Natural killer cell (primary cell): ENCODE data around the gene ALDH16A1. TPM values are rescaled to one million over a fixed set of nuclear protein-coding genes. Genes with fewer than 3 reads are reported as not detected.
A peak's percentile ranks its signal among the peaks of the same experiment; 100 is the strongest.

Experiments used
- ATAC-seq, 3 donors: fragments of 150-1000 bp in 2 of 3; fragments of 200-7000 bp in 1 of 3; cut with Tn5 transposase; 1 replicate in 1 of 3; 2 replicates in 2 of 3; pipeline ENCODE4 v1.10.0; 2021; ENCODE audit warnings: mild to moderate bottlenecking in 2 of 3, moderate library complexity in 2 of 3
- DNase-seq, 2 donors: peaks; one replicate each; pipeline versions ENCODE4 v3.0.0 to v3.0.0-alpha.2; 2013 to 2021; ENCODE audit warnings: mixed read lengths in 1 of 2
- H3K27ac ChIP-seq: one replicate; pipeline ENCODE4 v1.5.1; 2013; ENCODE audit warnings: mild to moderate bottlenecking, low read length
- H3K27me3 ChIP-seq: one replicate; pipeline ENCODE4 v1.6.1; 2013; ENCODE audit warnings: low read length; ENCODE audit not compliant: control insufficient read depth, insufficient read depth
- H3K36me3 ChIP-seq: one replicate; pipeline ENCODE4 v1.6.1; 2013; ENCODE audit warnings: low read length; ENCODE audit not compliant: control insufficient read depth, insufficient read depth
- H3K4me1 ChIP-seq: one replicate; pipeline ENCODE4 v1.6.1; 2013; ENCODE audit warnings: low read length; ENCODE audit not compliant: control insufficient read depth, insufficient read depth
- H3K4me3 ChIP-seq: one replicate; pipeline ENCODE4 v1.5.1; 2013; ENCODE audit warnings: low read length
- H3K9me3 ChIP-seq: one replicate; pipeline ENCODE4 v1.6.1; 2013; ENCODE audit warnings: low read length; ENCODE audit not compliant: control insufficient read depth, insufficient read depth
- H3K27ac Mint-ChIP-seq, 2 donors: one replicate each; pipeline ENCODE4 v1.8.0; 2022; ENCODE audit warnings: mild to moderate bottlenecking in 2 of 2, mixed read lengths in 2 of 2, moderate library complexity in 1 of 2
- H3K27me3 Mint-ChIP-seq, 2 donors: one replicate each; pipeline ENCODE4 v1.8.0; 2022; ENCODE audit warnings: low read depth in 2 of 2, mixed read lengths in 2 of 2
- H3K36me3 Mint-ChIP-seq: one replicate; pipeline ENCODE4 v1.8.0; 2022; ENCODE audit warnings: mixed read lengths
- H3K4me1 Mint-ChIP-seq, 2 donors: one replicate each; pipeline ENCODE4 v1.8.0; 2022; ENCODE audit warnings: mixed read lengths in 2 of 2
- H3K4me3 Mint-ChIP-seq: one replicate; pipeline ENCODE4 v1.8.0; 2022; ENCODE audit warnings: mild to moderate bottlenecking, moderate library complexity, mixed read lengths
- H3K9me3 Mint-ChIP-seq, 2 donors: one replicate each; pipeline ENCODE4 v1.8.0; 2022; ENCODE audit warnings: mixed read lengths in 2 of 2
- WGBS: methylation state at CpG from one replicate; pipeline ENCODE4 v1.1.7; 2013; ENCODE audit warnings: missing lambda C conversion rate; ENCODE audit not compliant: insufficient coverage; 5-methylcytosine and 5-hydroxymethylcytosine counted together
- intact Hi-C: fragments of 100-400 bp; cut with micrococcal nuclease; formaldehyde crosslinking; loops from one replicate; pipeline ENCODE4 v1.14.2; 2022
- total RNA-seq, 4 donors: library from RNA; stranded (reverse); fragments of 120-200 nt in 1 of 4; gene quantifications; one replicate each; pipeline versions ENCODE4 v1.2.3 to v1.2.4, GENCODE V29; 2013 to 2022
- TF ChIP-seq, protein P1 (sequence below): fragments of 200-600 bp; IDR thresholded peaks from one replicate; pipeline ENCODE4 v1.8.0; 2022; ENCODE audit warnings: antibody characterized with exemption

ALDH16A1 gene
- total RNA-seq, 3 donors from 2014 or later (not counting 1 experiment from before 2014, with no cell fraction given), result 39.9 to 43.2 (median 41.4) TPM

DNA sequence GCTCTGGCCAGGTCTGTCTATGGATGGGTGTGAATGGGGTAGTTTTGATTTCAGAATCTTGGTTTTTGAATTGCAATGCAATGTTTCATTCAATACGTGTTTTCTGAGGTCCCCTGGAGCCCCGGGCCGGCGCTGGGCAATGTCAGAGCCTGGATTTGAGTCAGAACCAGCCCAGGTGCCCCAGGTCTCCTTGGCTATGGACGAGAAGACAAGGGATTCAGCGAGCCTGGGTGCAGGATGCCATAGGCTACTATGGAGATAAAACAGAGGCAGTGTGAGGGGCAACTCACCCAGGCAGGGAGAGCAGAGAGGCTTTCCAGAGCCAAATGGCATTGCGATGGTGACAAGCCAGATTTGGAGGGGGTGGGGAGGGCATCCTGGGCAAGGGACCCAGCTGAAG is 33.2 kb downstream of the ALDH16A1 start:
- TF ChIP-seq, protein P1, sequence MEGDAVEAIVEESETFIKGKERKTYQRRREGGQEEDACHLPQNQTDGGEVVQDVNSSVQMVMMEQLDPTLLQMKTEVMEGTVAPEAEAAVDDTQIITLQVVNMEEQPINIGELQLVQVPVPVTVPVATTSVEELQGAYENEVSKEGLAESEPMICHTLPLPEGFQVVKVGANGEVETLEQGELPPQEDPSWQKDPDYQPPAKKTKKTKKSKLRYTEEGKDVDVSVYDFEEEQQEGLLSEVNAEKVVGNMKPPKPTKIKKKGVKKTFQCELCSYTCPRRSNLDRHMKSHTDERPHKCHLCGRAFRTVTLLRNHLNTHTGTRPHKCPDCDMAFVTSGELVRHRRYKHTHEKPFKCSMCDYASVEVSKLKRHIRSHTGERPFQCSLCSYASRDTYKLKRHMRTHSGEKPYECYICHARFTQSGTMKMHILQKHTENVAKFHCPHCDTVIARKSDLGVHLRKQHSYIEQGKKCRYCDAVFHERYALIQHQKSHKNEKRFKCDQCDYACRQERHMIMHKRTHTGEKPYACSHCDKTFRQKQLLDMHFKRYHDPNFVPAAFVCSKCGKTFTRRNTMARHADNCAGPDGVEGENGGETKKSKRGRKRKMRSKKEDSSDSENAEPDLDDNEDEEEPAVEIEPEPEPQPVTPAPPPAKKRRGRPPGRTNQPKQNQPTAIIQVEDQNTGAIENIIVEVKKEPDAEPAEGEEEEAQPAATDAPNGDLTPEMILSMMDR, result no peak
- WGBS, result 97% methylated on average over 7 of the region's 7 CpGs
- no peaks in the 10 kb centered on the region for H3K36me3 Mint-ChIP-seq

DNA sequence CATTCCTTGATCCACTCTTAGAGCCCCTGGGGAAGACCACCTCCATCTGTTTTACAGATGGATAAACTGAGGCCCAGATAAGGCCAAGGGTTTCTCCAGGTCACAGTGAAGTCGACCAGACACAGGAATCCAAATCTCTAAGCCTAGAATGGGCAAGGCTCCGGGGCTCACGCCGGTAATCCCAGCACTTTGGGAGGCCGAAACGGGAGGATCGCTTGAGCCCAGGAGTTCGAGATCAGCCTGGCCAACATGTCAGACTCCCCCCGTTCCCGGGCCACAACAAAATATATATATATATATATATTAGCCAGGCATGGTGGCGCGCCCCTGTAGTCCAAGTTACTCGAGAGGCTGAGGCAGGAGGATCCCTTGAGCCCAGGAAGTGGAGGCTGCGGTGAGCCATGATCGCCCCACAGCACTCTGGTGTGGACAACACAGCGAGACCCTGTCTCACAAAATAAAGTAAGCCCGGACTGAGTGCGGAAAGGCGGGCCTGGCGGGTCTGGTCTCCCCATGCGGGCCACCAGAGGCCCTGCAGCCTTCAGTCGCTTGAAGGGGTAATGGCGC is 33.8 kb downstream of the ALDH16A1 start:
- Mint-ChIP-seq H3K9me3 (no peaks in the 10 kb centered on the region), H3K4me3 (peak overlapping the region; percentile 95), H3K36me3 (no peaks in the 10 kb centered on the region), H3K27ac (peak overlapping the region; percentile 92 to 98), H3K27me3 (no peaks in the 10 kb centered on the region), H3K4me1 (peaks cover 23 to 29% of the 10 kb centered on the region in 2 donors)
- DNase-seq (no peak), ATAC-seq (no peak)
- 59% methylated on average over 19 of the region's 23 CpGs for WGBS
- Histone ChIP-seq H3K27ac (peak overlapping the region; percentile 85), H3K4me3 (no peak overlapping the region), H3K36me3 (peaks cover 42% of the 10 kb centered on the region), H3K27me3 (no peaks in the 10 kb centered on the region), H3K4me1 (peaks cover 43% of the 10 kb centered on the region), H3K9me3 (no peaks in the 10 kb centered on the region)
- TF ChIP-seq, protein P1, result no peak
- intact Hi-C loops, result loop anchor here (1.0 to 5.0 kb wide), 3 partner anchors 10 to 391 kb away; partner anchors contain the start of genes AKT1S1, ALDH16A1, RPS11 and TBC1D17

More for the DNA sequence above, 33.2 kb downstream of the ALDH16A1 start:
- Histone ChIP-seq H3K4me3 (no peak overlapping the region), H3K27me3 (no peaks in the 10 kb centered on the region), H3K9me3 (no peaks in the 10 kb centered on the region), H3K27ac (no peak overlapping the region), H3K36me3 (peaks cover 37% of the 10 kb centered on the region), H3K4me1 (peaks cover 43% of the 10 kb centered on the region)
- ATAC-seq (no peak), DNase-seq (no peak)
- Mint-ChIP-seq H3K27ac (peak overlapping the region; percentile 34 to 58), H3K27me3 (no peaks in the 10 kb centered on the region), H3K4me3 (no peak overlapping the region), H3K9me3 (no peaks in the 10 kb centered on the region), H3K4me1 (peaks cover 23 to 29% of the 10 kb centered on the region in 2 donors)
- intact Hi-C loops, result loop anchor here (5.0 kb wide), 1 partner anchor 391 kb away; the partner anchor contains the start of genes AKT1S1 and TBC1D17

DNA sequence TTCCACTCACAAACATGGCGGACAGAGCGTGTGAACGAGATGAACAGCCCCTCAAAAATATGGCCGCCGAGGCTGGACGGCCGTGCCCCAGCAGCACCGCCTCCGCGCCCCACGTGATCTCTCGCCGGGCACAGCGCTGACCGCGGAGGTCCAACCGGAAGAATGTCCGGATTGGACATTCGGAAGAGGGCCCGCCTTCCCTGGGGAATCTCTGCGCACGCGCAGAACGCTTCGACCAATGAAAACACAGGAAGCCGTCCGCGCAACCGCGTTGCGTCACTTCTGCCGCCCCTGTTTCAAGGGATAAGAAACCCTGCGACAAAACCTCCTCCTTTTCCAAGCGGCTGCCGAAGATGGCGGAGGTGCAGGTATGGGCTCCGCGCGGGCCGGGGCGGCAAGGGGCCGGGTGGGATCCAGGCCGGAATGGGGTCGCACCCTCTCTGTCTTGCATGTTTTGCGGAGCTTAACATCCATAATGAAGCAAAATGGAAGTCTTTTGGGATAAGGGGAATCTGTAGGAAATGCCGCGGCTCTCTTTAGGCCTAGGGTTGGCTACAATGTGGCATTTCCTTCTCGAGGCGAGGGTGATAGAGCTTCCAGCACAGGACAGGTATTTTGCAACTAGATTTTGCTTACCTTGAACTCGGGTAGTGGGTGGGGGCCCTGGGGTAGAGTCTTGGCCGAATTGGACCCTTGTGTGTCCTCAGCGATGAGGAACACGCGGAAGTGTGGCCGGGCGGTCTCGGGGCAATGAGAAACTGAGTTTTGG is 34.4 kb downstream of the ALDH16A1 start, which contains the start of gene RPL13A:
RPL13A (plus strand) TSS at position 332 of the 769 bp plus-strand sequence; CDS start at position 354, 22 bp downstream.
- H3K4me3 Mint-ChIP-seq, result peak within 1 kb of the TSS; percentile 95
- intact Hi-C loops, result loop anchor here (1.0 to 5.0 kb wide), 3 partner anchors 9 to 390 kb away; partner anchors contain the start of genes AKT1S1, ALDH16A1, RPS11 and TBC1D17

More for the DNA sequence above, 34.4 kb downstream of the ALDH16A1 start, which contains the start of gene RPL13A:
- H3K9me3 Mint-ChIP-seq, result no peaks in the 10 kb centered on the region
- Histone ChIP-seq H3K27ac (peak within 1 kb of the TSS; percentile 85), H3K9me3 (no peaks in the 10 kb centered on the region), H3K27me3 (no peaks in the 10 kb centered on the region), H3K4me1 (peaks cover 43% of the 10 kb centered on the region), H3K36me3 (peaks cover 48% of the 10 kb centered on the region), H3K4me3 (peak within 1 kb of the TSS; percentile 93)
- peaks cover 1% of the 10 kb centered on the region for H3K36me3 Mint-ChIP-seq
- H3K4me1 Mint-ChIP-seq, result peaks cover 25 to 29% of the 10 kb centered on the region in 2 donors
- H3K27me3 Mint-ChIP-seq, result no peaks in the 10 kb centered on the region
- H3K27ac Mint-ChIP-seq, result peak within 1 kb of the TSS; percentile 92 to 98
- TF ChIP-seq, protein P1, result no peak
- DNase-seq, result peak; percentile 99 to 100
- peak; percentile 90 to 98 (median 94) for ATAC-seq
- WGBS, result under 1% methylated on average over 57 of the region's 57 CpGs
